ENCODE data around the gene SDCCAG8. TPM values are rescaled to one million over a fixed set of nuclear protein-coding genes. Genes with fewer than 3 reads are reported as not detected.

The SDCCAG8 gene
- total RNA-seq, 4 donors from 2014 or later, result 17.5 to 37.6 (median 21.7) TPM

- Histone ChIP-seq H3K27me3 (no peaks in the 10 kb centered on the region), H3K27ac (no peak overlapping the region), H3K4me1 (no peaks in the 10 kb centered on the region), H3K4me3 (no peak overlapping the region), H3K9me3 (no peaks in the 10 kb centered on the region), H3K36me3 (peaks cover 0 to 6% (median 0%) of the 10 kb centered on the region in 3 donors)
- TF ChIP-seq CTCF (IDR thresholded peaks at IDR 0.05), result no peak
- no peak for TF ChIP-seq POLR2A (IDR thresholded peaks at IDR 0.05)
- 89 to 98% methylated on average over 12 to 15 of the region's 15 CpGs for whole genome bisulfite sequencing, 2 donors
- intact Hi-C loops (cut with DNase I), result no loop called here
- no peak for DNase-seq
These were observed 143.8 kb downstream of the SDCCAG8 start for GRCh38 chr1:243399561-243400155.

GRCh38 chr1:243402868-243403267 lies 147.0 kb downstream of the SDCCAG8 start:
- no peaks in the 10 kb centered on the region for H3K27me3 ChIP-seq
- DNase-seq, result no peak
- 94 to 95% methylated on average over 6 of the region's 6 CpGs for WGBS, 2 donors
- H3K4me1 ChIP-seq, result no peaks in the 10 kb centered on the region
- intact Hi-C loops (cut with DNase I), result no loop called here
- H3K9me3 ChIP-seq, result no peaks in the 10 kb centered on the region
- H3K27ac ChIP-seq, result no peak overlapping the region
- no peak for TF ChIP-seq POLR2A (IDR thresholded peaks at IDR 0.05)
- TF ChIP-seq CTCF (IDR thresholded peaks at IDR 0.05), result no peak
- H3K4me3 ChIP-seq, result no peak overlapping the region
- peaks cover 0 to 6% (median 0%) of the 10 kb centered on the region in 3 donors for H3K36me3 ChIP-seq

- no peak overlapping the region for H3K27ac ChIP-seq
- TF ChIP-seq POLR2A (IDR thresholded peaks at IDR 0.05), result no peak
- TF ChIP-seq CTCF (IDR thresholded peaks at IDR 0.05), result no peak
- peaks cover 0 to 6% (median 0%) of the 10 kb centered on the region in 3 donors for H3K36me3 ChIP-seq
- H3K27me3 ChIP-seq, result no peaks in the 10 kb centered on the region
- DNase-seq, result no peak
- no peaks in the 10 kb centered on the region for H3K4me1 ChIP-seq
- intact Hi-C loops (cut with DNase I), result no loop called here
- no peaks in the 10 kb centered on the region for H3K9me3 ChIP-seq
- WGBS, 2 donors, result 92% methylated on average over 7 of the region's 7 CpGs
- no peak overlapping the region for H3K4me3 ChIP-seq
These were observed 150.6 kb downstream of the SDCCAG8 start for GRCh38 chr1:243406424-243406823.

GRCh38 chr1:243407284-243408018 lies 151.6 kb downstream of the SDCCAG8 start:
- Histone ChIP-seq H3K4me3 (no peak overlapping the region), H3K27me3 (no peaks in the 10 kb centered on the region), H3K4me1 (no peaks in the 10 kb centered on the region), H3K27ac (no peak overlapping the region), H3K36me3 (peaks cover 0 to 6% (median 0%) of the 10 kb centered on the region in 3 donors), H3K9me3 (no peaks in the 10 kb centered on the region)
- DNase-seq, result no peak
- TF ChIP-seq CTCF (IDR thresholded peaks at IDR 0.05), result no peak
- no peak for TF ChIP-seq POLR2A (IDR thresholded peaks at IDR 0.05)
- intact Hi-C loops (cut with DNase I), result no loop called here
- WGBS, 2 donors, result 71 to 78% methylated on average over 3 of the region's 3 CpGs

GRCh38 chr1:243408479-243408878 lies 152.6 kb downstream of the SDCCAG8 start:
- peaks cover 0 to 5% (median 0%) of the 10 kb centered on the region in 3 donors for H3K36me3 ChIP-seq
- intact Hi-C loops (cut with DNase I), result no loop called here
- H3K9me3 ChIP-seq, result no peaks in the 10 kb centered on the region
- TF ChIP-seq POLR2A (IDR thresholded peaks at IDR 0.05) (no peak), CTCF (IDR thresholded peaks at IDR 0.05) (no peak)
- H3K27me3 ChIP-seq, result no peaks in the 10 kb centered on the region
- no peak overlapping the region for H3K4me3 ChIP-seq
- no peak overlapping the region for H3K27ac ChIP-seq
- no peak for DNase-seq
- no peaks in the 10 kb centered on the region for H3K4me1 ChIP-seq

Data from esophagus squamous epithelium (tissue), 5 donors.